NK-92 (cell line): ENCODE results near the gene KLHDC1.
"Not testable (repeated sequence)": the region's sequence is repeated elsewhere in the genome, so short reads cannot be mapped to it uniquely, and the experiment has no call there.

Experiments
- DNase-seq: peaks from one replicate; lab custom pipeline; 2025; ENCODE audit not compliant: unreplicated experiment; lab: John Stamatoyannopoulos, UW

KLHDC1 gene

GRCh38 chr14:49781040-49781439 lies 88.1 kb downstream of the KLHDC1 start:
- not testable (repeated sequence) for DNase-seq

GRCh38 chr14:49783394-49784014 lies 90.6 kb downstream of the KLHDC1 start:
- DNase-seq = no peak

GRCh38 chr14:49786315-49786714 lies 93.4 kb downstream of the KLHDC1 start:
- DNase-seq = no peak

DNA sequence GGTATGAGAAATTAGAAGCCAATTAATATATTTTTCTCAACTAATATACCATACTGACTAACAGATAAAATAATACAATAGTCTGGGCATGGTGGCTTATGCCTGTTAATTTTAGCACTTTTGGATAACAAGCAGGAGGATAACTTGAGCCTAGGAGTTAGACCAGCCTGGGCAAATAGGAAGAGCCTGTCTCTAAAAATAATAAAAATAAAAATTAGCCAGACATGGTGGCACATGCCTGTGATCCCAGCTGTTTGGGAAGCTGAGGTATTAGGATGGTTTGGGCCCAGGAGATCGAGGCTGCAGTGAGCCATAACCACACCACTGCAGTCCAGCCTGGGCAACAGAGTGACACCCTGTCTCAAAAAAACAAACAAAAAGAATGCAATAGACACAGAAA lies 99.7 kb downstream of the KLHDC1 start:
- DNase-seq = no peak

DNA sequence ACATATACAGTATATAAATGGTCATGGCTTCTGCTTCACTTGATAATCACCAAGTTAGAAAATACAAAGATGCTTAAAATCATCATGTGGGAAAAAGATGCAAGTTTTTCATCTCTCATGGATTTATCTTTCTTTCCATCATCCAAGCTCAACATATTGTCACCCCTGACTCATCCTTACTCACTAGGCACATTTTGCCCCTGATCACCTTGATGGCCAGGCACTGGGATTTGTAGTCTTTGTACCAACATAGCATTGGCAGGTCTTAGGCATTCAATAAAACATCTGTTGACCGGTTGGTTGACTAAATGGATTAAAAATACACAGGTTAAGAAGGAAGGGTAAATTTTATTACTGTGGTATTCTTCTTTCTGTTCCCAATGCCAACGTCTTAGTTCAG lies 103.1 kb downstream of the KLHDC1 start:
- DNase-seq = no peak
